K562 (cell line): ENCODE measurements around the gene ZBTB16. TPM values are rescaled to one million over a fixed set of nuclear protein-coding genes. Genes with fewer than 3 reads are reported as not detected.

ENCODE experiments used
- CCAR2 ChIP-seq: fragments of 200-400 bp; formaldehyde crosslinking; IDR thresholded peaks from 2 replicates; pipeline ENCODE4 v1.6.1; 2017; ENCODE audit warnings: mild to moderate bottlenecking, low read depth, low read length
- CEBPB ChIP-seq: fragments of 450-650 bp; IDR thresholded peaks from 2 replicates; pipeline ENCODE4 v1.6.1; 2016; ENCODE audit warnings: missing genetic modification characterization, missing compliant biosample characterization
- FOSL1 ChIP-seq: fragments of 200-800 bp; sonication (Bioruptor generic); conservative IDR thresholded peaks from 2 replicates; pipeline ENCODE4 v1.6.1; 2016; ENCODE audit warnings: missing genetic modification characterization, missing compliant biosample characterization
- GABPA ChIP-seq: fragments of 200-800 bp; sonication (Bioruptor generic); conservative IDR thresholded peaks from 2 replicates; pipeline ENCODE4 v1.6.1; 2016; ENCODE audit warnings: low read depth, missing genetic modification characterization, missing compliant biosample characterization
- GATAD2A ChIP-seq: fragments of 450-650 bp; IDR thresholded peaks from 2 replicates; pipeline ENCODE4 v1.6.1; 2017
- HIVEP1 ChIP-seq: fragments of 250-450 bp; sonication (Bioruptor Pico); IDR thresholded peaks from 2 replicates; pipeline ENCODE4 v1.4.0; 2020; ENCODE audit warnings: mild to moderate bottlenecking
- IFI16 ChIP-seq: fragments of 250-450 bp; sonication (Bioruptor Pico); IDR thresholded peaks from 2 replicates; pipeline ENCODE4 v2.1.2; 2022; ENCODE audit warnings: mild to moderate bottlenecking, inconsistent platforms
- NR2C1 ChIP-seq, 2 experiments: fragments of 450-650 bp; IDR thresholded peaks; 2 replicates each; pipeline ENCODE4 v1.6.1; 2017; ENCODE audit warnings: mild to moderate bottlenecking in 2 of 2, antibody characterized with exemption in 1 of 2, inconsistent platforms in 1 of 2, missing compliant biosample characterization in 1 of 2, missing genetic modification characterization in 1 of 2
- RFX1 ChIP-seq: fragments of 450-650 bp; IDR thresholded peaks from 2 replicates; pipeline ENCODE4 v1.6.1; 2016; ENCODE audit warnings: mild to moderate bottlenecking, moderate library complexity
- RFX5 ChIP-seq: IDR thresholded peaks from 2 replicates; pipeline ENCODE4 v1.6.1; 2011; ENCODE audit warnings: low read depth, mild to moderate bottlenecking, improper control_type of control experiment, low read length
- SAFB ChIP-seq: fragments of 200-400 bp; formaldehyde crosslinking; IDR thresholded peaks from 2 replicates; pipeline ENCODE4 v1.6.1; 2017; ENCODE audit warnings: low read depth, low read length, borderline replicate concordance
- SETDB1 ChIP-seq: IDR thresholded peaks from one replicate; pipeline ENCODE4 v1.6.1; 2012; ENCODE audit warnings: low read length, control low read depth, inconsistent platforms
- SMAD4 ChIP-seq: fragments of 250-450 bp; sonication (Bioruptor Pico); conservative IDR thresholded peaks from 2 replicates; pipeline ENCODE4 v1.8.0; 2021; ENCODE audit warnings: inconsistent platforms, mild to moderate bottlenecking, moderate library complexity
- SPI1 ChIP-seq: IDR thresholded peaks from 2 replicates; pipeline ENCODE4 v1.6.1; 2011; ENCODE audit warnings: low read depth, low read length, control low read depth, borderline replicate concordance
- SREBF2 ChIP-seq: sonication (generic); formaldehyde crosslinking; IDR thresholded peaks from 2 replicates; pipeline ENCODE4 v1.4.0; 2020; ENCODE audit warnings: mild to moderate bottlenecking, missing genetic modification reagents
- ZBTB1 ChIP-seq: sonication (generic); formaldehyde crosslinking; IDR thresholded peaks from 2 replicates; pipeline ENCODE4 v1.8.1; 2023; ENCODE audit warnings: missing genetic modification reagents, low read depth, mild to moderate bottlenecking, borderline replicate concordance
- ZNF589 ChIP-seq: fragments of 200-800 bp; sonication (Bioruptor generic); IDR thresholded peaks from 2 replicates; pipeline ENCODE4 v1.6.1; 2016; ENCODE audit warnings: low read depth, missing genetic modification characterization, missing compliant biosample characterization
- polyA plus RNA-seq, 8 experiments: library from polyadenylated mRNA; depleted of rRNA in 4 of 8; stranded (reverse) in 5 of 8; unstranded in 3 of 8; fragments of >200 nt; fragmentation: Nextera tagmentation in 2 of 8; fragmentation: Illumina TruSeq in 1 of 8; extraction: Ambion mirVana in 2 of 8; extraction: Trizol in 1 of 8; gene quantifications; 2 replicates each; pipeline versions ENCODE4 v1.2.1 to v1.2.3, GENCODE V29; 2011 to 2014; ENCODE audit warnings: inconsistent platforms in 1 of 8, missing spikeins in 1 of 8
- total RNA-seq, 7 experiments: library from RNA; depleted of rRNA in 6 of 7; stranded (reverse); fragments of >200 nt in 6 of 7; fragmentation: Illumina TruSeq in 2 of 7; extraction: Trizol in 2 of 7; gene quantifications; 2 replicates each; pipeline versions ENCODE4 v1.2.1 to v1.2.3, GENCODE V29; 2011 to 2021; ENCODE audit warnings: low replicate concordance in 1 of 7
- TF ChIP-seq, protein P1 (sequence below): fragments of 200-800 bp; sonication (Bioruptor generic); IDR thresholded peaks from 2 replicates; pipeline ENCODE4 v1.6.1; 2017; ENCODE audit warnings: missing genetic modification characterization, missing compliant biosample characterization
- TF ChIP-seq, protein P2 (sequence below), 2 experiments: fragments of 450-650 bp in 1 of 2; sonication (generic) in 1 of 2; formaldehyde crosslinking in 1 of 2; IDR thresholded peaks in 1 of 2; conservative IDR thresholded peaks in 1 of 2; 2 replicates each; pipeline versions ENCODE4 v1.6.1 to v1.8.1; 2016 to 2023; ENCODE audit warnings: mild to moderate bottlenecking in 2 of 2, moderate library complexity in 2 of 2, inconsistent platforms in 1 of 2, missing genetic modification reagents in 1 of 2
- TF ChIP-seq, protein P3 (sequence below): fragments of 250-450 bp; sonication (Bioruptor Pico); IDR thresholded peaks from 2 replicates; pipeline ENCODE4 v1.8.0; 2022; ENCODE audit warnings: moderate library complexity, mild to moderate bottlenecking, inconsistent platforms
- TF ChIP-seq, protein P4 (sequence below), 2 experiments: fragments of 450-650 bp; conservative IDR thresholded peaks; 2 replicates each; pipeline ENCODE4 v1.6.1; 2017; ENCODE audit warnings: mild to moderate bottlenecking in 2 of 2, moderate library complexity in 2 of 2

The ZBTB16 gene
- total and polyA plus RNA-seq, 9 of the 15 experiments (the other 6 are each of a cell fraction or from before 2014, with no cell fraction given): 0.06 to 0.40 (median 0.24) TPM; not detected in 4

DNA sequence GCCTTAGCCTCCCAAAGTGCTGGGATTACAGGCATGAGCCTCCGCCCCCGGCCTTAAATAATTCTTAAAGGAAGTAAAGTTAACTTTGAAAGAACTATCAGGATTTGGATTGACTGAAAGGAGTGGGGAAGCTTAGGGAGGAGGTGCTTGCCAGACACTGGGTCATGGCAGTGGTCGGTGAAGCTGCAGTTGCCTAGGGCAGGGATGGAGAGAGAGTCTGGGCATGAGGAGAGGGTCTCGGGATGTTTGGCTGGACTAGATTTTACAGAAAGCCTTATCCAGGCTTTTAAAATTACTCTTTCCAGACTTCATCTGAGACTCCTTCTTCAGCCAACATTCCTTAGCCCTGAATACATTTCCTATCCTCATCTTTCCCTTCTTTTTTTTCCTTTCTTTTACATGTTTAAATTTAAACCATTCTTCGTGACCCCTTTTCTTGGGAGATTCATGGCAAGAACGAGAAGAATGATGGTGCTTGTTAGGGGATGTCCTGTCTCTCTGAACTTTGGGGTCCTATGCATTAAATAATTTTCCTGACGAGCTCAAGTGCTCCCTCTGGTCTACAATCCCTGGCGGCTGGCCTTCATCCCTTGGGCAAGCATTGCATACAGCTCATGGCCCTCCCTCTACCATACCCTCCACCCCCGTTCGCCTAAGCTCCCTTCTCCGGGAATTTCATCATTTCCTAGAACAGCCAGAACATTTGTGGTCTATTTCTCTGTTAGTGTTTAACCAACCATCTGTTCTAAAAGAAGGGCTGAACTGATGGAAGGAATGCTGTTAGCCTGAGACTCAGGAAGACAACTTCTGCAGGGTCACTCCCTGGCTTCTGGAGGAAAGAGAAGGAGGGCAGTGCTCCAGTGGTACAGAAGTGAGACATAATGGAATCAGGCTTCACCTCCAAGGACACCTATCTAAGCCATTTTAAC lies 236.4 kb downstream of the ZBTB16 start, which contains the start of gene NNMT (continued):
- TF ChIP-seq, protein P1, sequence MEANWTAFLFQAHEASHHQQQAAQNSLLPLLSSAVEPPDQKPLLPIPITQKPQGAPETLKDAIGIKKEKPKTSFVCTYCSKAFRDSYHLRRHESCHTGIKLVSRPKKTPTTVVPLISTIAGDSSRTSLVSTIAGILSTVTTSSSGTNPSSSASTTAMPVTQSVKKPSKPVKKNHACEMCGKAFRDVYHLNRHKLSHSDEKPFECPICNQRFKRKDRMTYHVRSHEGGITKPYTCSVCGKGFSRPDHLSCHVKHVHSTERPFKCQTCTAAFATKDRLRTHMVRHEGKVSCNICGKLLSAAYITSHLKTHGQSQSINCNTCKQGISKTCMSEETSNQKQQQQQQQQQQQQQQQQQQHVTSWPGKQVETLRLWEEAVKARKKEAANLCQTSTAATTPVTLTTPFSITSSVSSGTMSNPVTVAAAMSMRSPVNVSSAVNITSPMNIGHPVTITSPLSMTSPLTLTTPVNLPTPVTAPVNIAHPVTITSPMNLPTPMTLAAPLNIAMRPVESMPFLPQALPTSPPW (CRISPR knock-in tag): peak; percentile 29; the same call in 1 of the 2 replicates
- TF ChIP-seq SPI1: no peak
- no peak for TF ChIP-seq CCAR2
- TF ChIP-seq ZBTB1 (CRISPR knock-in tag): no peak
- TF ChIP-seq SREBF2 (CRISPR knock-in tag): no peak
- TF ChIP-seq SMAD4: no peak
- TF ChIP-seq IFI16: no peak
- TF ChIP-seq SAFB: no peak
- TF ChIP-seq HIVEP1 (CRISPR knock-in tag): no peak
- TF ChIP-seq CEBPB (tag): no peak
- TF ChIP-seq SETDB1: no peak
- no peak for TF ChIP-seq RFX5
- TF ChIP-seq, protein P2, sequence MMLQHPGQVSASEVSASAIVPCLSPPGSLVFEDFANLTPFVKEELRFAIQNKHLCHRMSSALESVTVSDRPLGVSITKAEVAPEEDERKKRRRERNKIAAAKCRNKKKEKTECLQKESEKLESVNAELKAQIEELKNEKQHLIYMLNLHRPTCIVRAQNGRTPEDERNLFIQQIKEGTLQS (IDR thresholded peaks at IDR 0.05): peak; percentile 25; the same call in 1 of the 2 replicates
- TF ChIP-seq, protein P2 (CRISPR knock-in tag; conservative IDR thresholded peaks at IDR 0.05): no peak
- no peak for TF ChIP-seq RFX1
- TF ChIP-seq ZNF589 (CRISPR knock-in tag): peak; percentile 67; the same call in 1 of the 2 replicates
- no peak for TF ChIP-seq GATAD2A
- TF ChIP-seq, protein P3, sequence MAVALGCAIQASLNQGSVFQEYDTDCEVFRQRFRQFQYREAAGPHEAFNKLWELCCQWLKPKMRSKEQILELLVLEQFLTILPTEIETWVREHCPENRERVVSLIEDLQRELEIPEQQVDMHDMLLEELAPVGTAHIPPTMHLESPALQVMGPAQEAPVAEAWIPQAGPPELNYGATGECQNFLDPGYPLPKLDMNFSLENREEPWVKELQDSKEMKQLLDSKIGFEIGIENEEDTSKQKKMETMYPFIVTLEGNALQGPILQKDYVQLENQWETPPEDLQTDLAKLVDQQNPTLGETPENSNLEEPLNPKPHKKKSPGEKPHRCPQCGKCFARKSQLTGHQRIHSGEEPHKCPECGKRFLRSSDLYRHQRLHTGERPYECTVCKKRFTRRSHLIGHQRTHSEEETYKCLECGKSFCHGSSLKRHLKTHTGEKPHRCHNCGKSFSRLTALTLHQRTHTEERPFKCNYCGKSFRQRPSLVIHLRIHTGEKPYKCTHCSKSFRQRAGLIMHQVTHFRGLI (CRISPR knock-in tag): no peak
- TF ChIP-seq FOSL1: 0 out of 2 replicates have a peak, but pooled peaks have one; percentile 7
- 0 out of 2 replicates have a peak, but pooled peaks have one; percentile 5 for TF ChIP-seq GABPA (tag)
- TF ChIP-seq, protein P4, sequence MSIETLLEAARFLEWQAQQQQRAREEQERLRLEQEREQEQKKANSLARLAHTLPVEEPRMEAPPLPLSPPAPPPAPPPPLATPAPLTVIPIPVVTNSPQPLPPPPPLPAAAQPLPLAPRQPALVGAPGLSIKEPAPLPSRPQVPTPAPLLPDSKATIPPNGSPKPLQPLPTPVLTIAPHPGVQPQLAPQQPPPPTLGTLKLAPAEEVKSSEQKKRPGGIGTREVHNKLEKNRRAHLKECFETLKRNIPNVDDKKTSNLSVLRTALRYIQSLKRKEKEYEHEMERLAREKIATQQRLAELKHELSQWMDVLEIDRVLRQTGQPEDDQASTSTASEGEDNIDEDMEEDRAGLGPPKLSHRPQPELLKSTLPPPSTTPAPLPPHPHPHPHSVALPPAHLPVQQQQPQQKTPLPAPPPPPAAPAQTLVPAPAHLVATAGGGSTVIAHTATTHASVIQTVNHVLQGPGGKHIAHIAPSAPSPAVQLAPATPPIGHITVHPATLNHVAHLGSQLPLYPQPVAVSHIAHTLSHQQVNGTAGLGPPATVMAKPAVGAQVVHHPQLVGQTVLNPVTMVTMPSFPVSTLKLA (conservative IDR thresholded peaks at IDR 0.05): no peak
- no peak for TF ChIP-seq NR2C1 (IDR thresholded peaks at IDR 0.05)
- no peak for TF ChIP-seq NR2C1 (tag; IDR thresholded peaks at IDR 0.05)
